HG03575 (cell line): ENCODE measurements around the gene CLRN3.

Experiments
- ATAC-seq: cut with Tn5 transposase; IDR thresholded peaks from one replicate; pipeline ENCODE4 v1.9.1; 2021; ENCODE audit not compliant: unreplicated experiment, insufficient number of reproducible peaks, low FRiP score; ENCODE audit errors: extremely low read depth

Gene CLRN3

DNA sequence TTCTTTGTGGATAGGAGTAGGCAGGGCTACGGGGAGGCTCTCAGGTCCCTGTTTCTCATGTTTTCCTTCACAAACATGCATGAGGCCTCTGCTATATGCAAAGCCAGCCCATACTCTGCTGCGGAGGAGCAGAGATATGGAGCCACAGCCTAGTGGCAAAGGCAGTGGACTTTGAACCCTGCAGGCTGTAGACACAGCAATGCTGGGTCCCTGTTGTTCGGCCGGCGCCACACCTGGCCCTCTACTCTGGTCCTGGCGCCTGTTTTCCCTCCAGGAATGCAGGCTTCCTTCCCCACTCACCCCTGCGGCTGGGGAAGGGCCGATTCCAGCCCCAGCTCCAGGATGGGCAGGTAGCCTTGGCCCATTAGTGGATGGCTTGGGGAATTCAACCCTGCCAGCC is 11.5 kb downstream of the CLRN3 start:
- no peak for ATAC-seq

DNA sequence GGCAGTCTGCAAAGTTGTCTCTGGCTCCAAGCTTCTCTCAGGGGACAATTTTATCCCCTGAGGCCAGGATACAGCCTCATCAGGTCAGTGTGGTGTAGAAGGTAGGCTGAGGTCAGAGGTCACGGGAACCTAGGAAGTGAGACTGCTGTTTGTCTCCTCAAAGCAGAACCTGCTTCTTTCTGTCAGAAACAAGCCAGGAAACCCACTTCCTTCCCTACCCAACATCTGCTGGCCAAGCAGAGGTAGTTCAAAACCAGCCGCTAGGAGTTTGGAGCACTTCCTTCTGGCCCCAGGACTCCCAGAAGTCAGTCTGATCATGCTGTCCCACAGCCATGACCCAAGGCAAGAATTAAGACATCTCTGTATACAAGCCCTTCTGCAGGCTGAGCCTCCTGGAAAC is 12.2 kb downstream of the CLRN3 start:
- no peak for ATAC-seq

DNA sequence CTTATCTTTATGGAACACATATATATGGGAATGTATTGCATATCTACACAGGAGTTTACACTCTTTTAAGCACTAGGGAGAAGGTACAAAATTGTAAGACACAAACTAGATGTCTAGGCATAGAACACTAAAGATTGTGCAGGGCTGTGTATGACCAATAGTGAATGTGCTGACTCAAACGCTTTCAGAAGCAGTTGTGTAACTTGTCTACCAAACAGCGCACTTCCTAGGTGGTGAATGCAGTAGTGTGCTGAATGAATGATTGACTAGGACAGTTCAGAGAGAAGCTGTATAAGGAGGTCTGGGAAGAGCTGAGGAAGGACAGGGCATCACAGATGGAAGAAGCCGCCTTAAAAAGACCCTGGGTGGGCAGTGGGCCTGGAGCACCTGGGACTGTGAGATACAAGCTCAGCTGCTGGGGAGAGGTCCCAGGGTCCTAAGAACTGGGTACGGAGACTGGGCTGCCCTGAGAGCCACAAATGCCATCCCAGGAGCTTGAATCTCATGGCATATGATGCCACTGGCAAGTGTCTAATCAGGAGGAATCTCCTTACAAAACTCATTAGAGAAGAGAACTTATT is 14.2 kb downstream of the CLRN3 start:
- no peak for ATAC-seq

DNA sequence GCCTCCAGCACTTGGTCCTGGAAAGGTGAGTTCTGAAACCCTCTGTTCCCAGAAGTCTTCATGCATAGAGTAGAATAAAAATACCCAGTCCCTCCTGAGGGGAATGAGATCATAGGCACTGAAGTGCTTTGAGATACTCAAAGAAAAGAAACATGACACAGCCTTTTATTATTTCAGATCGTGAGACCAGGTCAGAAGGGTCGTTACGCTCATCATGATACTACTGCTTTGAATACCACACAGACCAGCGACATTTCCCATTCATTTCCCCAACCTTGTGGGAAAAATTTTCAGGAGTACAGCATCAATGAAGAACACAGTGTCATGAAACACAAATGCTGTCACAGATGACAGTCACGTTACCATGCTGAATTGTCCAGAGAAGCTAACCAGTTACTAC is 15.0 kb downstream of the CLRN3 start:
- no peak for ATAC-seq

DNA sequence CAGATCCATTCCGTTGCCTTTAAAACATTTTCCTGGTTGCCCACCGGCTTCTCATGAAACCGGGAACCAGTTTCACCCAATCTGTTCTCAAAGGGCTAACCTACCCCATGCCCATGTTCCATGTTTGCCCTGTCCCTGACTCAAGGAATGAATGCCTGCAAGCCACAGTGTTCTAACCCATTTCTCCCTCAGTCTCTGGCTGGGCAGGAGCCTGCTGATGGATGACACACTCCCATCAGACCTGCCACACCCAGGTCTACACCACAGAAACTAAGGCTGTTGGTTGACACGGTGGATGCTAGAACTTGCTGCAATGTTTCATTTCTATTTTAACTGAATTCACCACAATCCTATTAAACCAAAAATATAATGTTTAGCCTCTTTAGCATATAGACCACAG is 15.6 kb downstream of the CLRN3 start:
- ATAC-seq = no peak

DNA sequence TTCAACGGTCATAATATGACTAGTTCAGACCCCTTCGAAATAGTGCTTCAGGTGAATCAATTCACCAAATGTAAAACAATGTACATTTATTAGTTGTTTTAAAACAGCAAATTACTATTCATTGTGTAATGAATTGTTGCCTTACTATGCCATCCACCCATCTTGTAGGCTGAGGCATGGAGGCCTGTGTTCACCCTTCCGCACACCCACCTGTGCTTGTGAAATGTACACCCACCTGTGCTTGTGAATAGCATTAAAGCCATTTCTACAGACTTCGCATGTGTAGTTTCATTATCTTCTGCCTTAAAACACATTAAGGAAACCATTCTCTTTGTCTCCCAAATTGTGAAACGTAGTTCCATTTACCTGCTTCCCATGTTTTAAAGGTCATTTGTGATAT is 16.8 kb downstream of the CLRN3 start:
- no peak for ATAC-seq

DNA sequence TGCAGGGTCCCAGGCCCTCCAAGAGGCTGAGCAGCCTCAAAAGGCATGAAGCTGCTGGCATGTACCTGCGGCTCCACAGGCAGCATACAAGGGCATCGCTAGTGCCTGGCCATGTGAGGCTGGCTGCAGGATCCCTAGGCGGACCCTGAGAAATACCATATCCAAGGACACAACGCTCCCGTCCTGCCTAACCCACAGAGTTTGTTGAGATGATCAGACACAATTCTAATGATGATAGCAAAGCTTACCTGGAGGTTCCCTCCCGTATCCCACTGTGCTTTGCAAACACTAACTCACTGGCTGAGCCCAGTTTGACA is 17.3 kb downstream of the CLRN3 start:
- ATAC-seq = no peak

DNA sequence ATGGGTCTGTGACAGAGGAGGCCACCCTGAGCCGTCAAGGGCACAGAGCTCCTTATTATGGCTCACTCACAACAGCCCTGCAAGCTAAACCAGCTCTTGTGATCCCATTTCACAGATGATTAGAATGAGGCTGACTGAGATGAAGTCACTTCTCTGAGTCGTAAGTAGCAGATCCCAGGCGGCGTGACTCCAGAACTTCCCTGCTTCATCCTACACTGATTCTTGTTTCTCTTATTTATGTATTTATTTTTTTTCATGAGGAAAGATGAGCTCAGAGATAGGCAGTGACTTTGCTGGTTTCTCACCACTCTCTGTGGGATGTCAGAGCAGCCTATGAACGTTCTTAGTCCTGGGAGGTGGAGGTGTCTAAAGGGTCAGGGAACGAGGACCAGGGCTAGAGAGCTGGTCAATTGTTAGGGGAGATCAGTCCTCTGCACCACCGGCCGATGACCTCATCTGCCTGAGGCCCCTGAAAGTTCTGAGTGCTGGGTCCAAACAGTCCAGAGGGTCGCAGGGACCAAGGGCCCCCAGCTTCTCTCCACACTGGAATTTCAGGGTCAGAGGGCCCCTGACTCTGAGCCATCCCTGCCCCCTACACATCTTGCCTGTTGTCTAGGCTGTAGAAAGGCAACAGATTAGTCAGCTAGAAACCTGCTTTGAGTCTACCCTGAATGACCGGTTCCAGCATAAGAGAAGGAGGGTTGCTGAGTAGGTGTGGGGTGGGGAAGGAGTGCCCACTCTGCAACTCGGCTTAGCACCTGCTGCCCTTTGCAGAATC is 17.9 kb downstream of the CLRN3 start:
- ATAC-seq = no peak

DNA sequence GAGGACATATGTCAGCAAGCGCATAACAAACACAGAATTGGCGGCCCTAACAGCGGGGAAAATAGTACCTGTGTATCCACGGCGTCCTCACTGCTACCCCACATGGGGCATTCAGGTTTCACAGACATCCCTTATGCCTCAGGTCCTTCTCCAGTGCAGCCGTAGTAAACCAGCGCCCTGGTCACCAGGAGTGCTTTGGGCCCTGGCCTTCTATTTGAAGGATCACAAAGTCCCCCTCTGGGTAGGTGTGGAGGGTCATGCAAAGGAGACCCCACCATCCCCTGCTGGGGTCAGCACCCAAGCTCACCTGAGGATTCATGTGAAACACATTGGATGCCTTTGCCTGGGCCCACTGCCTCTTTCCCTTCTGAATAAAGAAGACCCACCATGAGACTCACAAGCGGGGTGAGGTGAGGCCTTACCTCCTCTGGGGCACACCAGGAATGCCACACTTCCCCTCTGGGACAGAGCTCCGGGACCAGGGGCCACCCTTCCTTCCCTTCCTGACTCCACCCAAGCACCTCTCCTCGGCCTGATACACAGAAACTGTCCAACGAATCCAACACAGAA is 18.8 kb downstream of the CLRN3 start:
- no peak for ATAC-seq

DNA sequence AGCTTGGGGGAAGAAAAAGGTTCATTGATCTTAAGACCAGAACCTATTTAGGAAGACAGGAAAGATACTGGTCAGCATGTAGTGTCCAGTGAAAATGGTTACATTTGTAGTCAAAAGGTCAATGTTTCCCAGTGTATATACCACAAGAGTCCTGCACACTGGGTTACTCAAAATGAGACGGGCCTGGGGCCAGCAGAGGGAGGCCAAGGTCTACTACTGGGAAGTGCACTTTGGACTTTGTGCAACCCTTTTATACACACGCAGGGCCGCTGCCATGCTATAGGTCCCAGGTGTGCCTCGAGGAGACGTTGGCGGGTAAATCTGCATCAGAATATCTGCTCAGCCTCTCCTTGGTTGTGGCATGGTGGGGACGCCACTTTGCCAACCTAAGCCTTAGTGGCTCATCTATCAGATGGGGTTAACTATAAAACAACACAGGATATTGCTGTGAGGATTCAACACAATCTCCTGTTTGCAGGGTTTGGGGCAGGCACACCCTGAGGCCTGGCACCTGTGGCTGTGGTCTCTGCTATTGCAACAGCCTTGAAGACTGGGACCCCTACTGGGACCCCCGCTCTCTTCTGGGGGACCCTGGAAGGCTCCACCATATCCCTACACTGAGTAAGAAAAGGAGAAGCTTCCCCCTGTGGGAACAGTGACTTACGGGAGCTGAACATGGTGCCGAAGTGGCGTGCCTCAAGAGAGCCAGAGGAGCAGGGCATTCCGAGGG is 19.7 kb downstream of the CLRN3 start:
- no peak for ATAC-seq

DNA sequence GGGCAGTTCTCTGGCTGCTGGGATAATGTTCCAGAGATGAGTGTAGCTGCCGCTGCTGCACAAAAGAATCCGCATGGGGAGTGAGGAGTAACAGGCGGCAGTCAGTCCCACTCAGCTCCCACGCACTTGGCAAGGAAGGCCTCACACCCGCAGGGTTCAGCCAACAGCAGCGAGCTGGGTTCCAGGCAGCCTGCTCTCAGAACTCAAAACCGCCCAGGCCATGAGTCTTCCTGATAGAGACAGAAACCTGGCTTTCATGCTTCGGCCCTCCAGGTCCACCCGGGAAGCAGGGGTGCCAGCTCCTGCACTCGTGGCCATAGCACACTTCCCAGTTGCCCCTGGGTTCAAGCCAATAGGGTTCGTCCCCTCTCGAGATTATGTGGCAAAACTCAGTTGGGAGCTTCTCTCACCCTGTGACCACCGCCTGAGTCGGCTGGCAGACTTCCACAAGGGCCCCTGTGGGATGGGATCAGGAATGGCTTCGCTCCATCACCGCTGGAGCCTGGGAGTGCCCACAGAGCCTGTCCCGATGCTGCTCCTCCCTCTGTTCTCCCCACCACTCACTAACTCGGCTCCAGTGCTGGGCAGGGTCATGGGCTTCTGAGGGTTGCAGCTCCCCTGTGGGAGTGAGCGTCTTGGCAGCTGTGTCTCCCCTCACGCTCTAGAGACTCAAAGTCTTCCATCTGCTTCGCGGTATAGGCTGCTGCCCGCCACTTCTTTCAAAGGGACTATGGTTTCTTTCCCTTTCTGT is 20.6 kb downstream of the CLRN3 start:
- no peak for ATAC-seq

DNA sequence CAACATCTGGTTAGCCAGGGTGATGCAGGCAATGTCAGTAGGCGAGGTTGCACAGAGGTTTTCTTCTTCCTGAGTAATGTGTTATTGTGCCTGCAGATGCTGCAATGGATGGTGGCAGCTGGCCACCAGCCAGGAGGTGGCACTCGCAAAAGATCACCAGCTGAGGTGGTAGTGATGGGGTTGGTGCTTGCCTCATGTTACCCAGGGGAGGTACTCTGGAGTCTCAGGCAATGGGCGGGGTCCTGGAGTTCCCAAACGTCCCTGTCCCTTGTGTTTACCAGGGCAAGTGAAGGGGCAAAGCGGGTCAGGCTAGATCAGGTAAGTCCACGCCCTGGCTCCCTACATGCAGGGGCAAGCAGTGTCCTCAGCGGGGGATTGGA is 21.1 kb downstream of the CLRN3 start:
- ATAC-seq = no peak

DNA sequence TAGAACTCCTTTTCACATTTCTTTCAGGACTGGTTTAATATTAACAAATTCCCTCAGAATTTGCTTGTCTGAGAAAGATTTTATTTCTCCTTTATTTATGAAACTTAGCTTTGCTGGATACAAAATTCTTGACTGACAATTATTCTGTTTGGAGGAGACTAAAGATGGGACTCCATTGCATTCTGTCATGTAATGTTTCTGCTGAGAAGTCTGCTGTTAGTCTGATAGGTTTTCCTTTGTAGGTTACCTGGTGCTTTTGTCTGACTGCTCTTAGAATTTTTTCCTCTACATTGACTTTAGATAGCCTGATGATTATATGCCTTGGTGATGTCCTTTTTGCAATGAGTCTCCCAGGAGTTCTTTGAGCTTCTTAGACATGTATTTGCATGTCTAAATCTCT is 23.4 kb downstream of the CLRN3 start:
- no peak for ATAC-seq

DNA sequence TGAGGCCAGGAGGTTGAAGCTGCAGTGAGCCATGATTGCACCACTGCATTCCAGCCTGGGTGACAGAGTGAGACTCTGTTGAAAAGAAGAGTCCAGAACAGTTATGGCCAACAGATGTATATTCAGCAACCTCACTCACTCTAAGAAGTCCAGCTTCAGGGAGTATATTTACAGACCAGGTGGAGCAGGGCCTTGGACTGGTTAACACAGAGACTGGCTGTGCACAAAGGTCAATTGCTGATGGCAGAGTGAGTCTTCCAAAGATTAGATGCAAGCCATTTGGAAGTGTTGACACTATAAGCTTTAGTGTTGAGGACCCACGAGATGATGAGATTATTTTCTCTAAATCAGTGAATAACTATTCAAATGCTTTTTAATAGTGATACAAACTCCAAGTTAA is 24.9 kb downstream of the CLRN3 start:
- ATAC-seq = no peak

DNA sequence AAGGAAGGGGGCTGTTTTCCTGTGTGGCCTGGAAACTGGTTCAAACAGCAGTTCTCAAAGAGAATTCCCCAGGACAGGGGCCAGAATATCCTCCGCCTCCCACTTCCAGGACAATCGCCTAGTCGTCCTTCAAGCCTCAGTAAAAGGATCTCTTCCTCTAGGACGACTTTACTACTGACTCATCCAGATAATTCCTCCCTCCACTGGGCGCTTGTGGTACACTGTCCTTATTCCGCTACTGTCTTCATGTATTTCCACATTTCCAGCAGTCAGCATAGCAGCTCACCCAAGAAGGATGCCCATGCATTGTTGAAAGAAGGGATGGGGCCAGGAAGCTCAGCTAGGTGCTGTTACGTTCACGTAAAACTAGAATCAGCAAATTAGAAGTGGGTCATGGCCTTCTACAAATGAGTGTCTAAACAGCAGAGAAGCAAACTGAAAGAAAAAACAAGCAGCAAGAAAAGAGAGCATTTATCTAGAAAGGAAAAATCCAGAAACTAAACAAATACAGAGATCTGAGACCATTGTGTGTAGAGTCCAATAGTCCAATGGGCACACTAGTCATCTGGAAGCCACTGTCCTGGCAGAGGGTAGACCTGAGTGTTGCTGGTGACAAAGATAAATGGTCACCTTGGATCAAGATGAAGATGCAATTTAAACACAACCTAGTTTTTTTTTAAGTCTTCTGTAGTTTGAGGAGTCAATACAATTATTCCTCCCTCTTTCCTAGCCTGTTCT is 26.3 kb downstream of the CLRN3 start:
- no peak for ATAC-seq

DNA sequence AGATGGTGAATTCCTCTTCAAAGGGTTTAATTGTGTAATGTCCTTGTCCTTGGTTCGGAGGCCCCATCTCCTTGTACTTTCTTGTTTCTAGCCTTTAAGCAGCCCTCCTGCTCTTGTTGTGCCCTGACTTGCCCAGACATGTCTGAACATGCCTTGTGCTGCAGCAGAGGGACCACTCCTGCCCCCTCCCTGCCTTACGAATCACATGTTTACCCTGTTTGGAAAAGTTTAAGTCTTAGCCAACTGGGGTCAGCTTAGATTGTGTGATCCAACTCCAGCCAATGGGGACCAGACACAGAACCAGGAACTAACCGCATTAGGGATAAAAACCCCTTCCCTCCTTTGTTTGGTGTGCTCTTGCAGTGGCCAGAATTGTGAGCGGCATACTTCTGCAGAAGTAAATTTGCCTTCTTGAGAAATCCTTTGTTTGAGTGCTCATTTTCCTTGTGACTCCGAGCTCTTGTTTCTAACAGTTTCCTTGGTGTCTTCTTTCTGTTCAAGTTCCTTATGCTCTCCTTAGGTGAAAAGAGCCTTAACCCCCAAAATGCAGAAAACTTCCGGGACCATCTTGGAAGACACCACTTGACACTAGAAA is 29.4 kb downstream of the CLRN3 start:
- no peak for ATAC-seq

DNA sequence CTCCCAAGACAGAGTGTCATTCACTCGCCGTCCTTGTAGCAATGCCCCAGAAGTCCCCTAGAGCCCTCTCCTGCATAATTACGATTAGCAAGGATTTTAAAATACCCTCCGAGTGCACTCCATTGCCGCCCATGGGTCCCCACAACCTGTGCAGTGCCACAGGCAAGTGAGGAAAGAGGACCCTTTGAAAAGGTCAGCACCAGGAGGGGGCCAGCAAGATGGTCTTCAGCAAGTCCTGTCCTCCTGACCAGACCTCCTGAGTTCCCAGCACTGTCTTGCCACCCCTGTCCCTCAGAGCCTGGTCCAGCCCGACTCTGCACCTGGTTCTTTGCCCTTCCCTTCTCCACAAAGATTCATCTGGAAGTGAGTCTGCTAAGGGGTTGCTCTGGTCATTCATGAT is 32.1 kb downstream of the CLRN3 start:
- no peak for ATAC-seq

DNA sequence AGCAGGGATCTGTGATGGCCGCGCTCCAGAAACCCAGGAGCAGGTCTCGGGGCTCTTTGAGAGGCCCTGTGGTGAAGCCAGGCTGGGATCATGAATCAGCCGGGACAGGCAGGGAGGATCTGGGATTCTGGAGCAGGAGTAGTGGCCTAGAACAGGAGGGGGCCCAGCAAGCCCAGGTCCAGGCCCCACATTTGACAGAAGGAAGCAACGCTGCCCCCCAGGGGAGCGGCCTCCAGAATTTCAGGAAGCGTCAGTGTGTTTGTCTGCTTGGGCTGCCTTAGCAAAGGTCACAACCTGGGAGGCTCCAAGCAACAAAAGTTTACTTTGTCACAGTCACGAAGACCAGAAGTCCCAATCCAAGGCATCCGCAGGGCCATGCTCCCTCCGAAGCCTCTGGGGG is 36.8 kb downstream of the CLRN3 start:
- no peak for ATAC-seq

DNA sequence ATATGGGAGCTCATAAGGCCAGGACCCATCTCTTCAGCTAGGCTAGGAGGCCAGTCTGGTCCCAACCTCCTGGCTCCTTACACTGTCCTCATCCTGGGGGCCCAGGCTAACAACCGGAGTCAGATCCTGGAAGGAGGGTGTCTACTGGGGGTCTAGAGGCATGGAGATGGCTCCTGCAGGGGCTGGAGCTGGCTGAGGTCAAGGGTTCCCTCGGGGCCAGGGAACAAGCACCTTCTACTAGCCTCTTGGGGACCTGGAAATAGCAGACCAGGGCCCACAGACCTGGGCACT is 37.2 kb downstream of the CLRN3 start:
- ATAC-seq = no peak
